ENCODE results near the gene RNF43. TPM values are rescaled to one million over a fixed set of nuclear protein-coding genes. Genes with fewer than 3 reads are reported as not detected.
A peak's percentile ranks its signal among the peaks of the same experiment; 100 is the strongest.

Gene RNF43
- total and polyA plus RNA-seq, 4 donors, result 4.1 to 8.4 (median 5.1) TPM

DNA sequence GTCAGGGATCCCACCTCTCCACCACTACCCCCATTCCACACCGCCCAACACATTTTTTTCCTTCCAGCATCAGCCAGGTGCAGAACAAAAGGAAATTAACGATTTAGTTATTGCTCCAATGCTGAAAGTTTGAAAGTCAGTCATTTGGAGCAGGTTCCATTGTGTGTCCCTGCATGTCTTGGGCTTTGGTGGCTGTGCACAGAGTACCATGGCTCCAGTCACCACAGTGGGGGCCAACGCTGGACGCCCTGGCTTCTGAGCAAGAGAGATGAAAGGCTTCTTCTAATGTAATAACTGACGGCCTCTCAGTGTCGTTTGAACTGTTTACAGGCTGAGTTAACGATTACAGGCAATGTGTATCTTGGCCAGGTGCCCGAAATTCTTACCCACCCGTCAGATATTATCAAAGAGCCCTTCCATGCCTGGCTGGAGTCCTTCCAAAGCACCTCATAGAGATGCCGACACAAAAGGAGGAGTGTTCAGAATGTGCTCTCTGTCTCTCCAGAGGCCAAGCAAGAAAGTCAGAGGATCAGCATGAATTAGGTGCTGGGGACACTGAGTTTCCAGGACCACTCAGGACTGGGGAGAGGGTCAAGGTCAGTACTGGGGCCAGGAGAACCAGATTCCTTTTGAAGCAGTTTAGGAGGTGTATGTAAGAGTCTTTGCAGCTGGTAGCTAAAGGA, 25.9 kb downstream of the RNF43 start:
- no peak overlapping the region for H3K4me3 ChIP-seq (ENCODE audit: low read depth in 1 of 3, low read length in 3 of 3)
- peak; percentile 82 for DNase-seq (ENCODE audit: low spot score)
- TF ChIP-seq NR2F2 (IDR thresholded peaks at IDR 0.05) (no peak), TAF1 (conservative IDR thresholded peaks at IDR 0.05) (no peak), HNF4G (IDR thresholded peaks at IDR 0.05) (peak; percentile 35), RAD21 (IDR thresholded peaks at IDR 0.05) (peak; percentile 56), GABPA (IDR thresholded peaks at IDR 0.05 in 1 of 2, conservative IDR thresholded peaks at IDR 0.05 in 1 of 2) (peak in 1 of 2 donors; percentile 75), EGR1 (IDR thresholded peaks at IDR 0.05; ENCODE audit: low read depth in 2 of 2) (peak in 1 of 2 donors; percentile 28), YY1 (IDR thresholded peaks at IDR 0.05) (peak; percentile 86), FOXA2 (IDR thresholded peaks at IDR 0.05) (peak; percentile 98), SP1 (IDR thresholded peaks at IDR 0.05) (peak; percentile 76), JUND (IDR thresholded peaks at IDR 0.05) (peak; percentile 53 to 72), REST (IDR thresholded peaks at IDR 0.05) (peak; percentile 76), HNF4A (conservative IDR thresholded peaks at IDR 0.05) (peak; percentile 63 to 85), RXRA (IDR thresholded peaks at IDR 0.05) (peak; percentile 71 to 88), FOXA1 (IDR thresholded peaks at IDR 0.05) (peak; percentile 97)
- TF ChIP-seq, protein P1, sequence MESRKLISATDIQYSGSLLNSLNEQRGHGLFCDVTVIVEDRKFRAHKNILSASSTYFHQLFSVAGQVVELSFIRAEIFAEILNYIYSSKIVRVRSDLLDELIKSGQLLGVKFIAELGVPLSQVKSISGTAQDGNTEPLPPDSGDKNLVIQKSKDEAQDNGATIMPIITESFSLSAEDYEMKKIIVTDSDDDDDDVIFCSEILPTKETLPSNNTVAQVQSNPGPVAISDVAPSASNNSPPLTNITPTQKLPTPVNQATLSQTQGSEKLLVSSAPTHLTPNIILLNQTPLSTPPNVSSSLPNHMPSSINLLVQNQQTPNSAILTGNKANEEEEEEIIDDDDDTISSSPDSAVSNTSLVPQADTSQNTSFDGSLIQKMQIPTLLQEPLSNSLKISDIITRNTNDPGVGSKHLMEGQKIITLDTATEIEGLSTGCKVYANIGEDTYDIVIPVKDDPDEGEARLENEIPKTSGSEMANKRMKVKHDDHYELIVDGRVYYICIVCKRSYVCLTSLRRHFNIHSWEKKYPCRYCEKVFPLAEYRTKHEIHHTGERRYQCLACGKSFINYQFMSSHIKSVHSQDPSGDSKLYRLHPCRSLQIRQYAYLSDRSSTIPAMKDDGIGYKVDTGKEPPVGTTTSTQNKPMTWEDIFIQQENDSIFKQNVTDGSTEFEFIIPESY (IDR thresholded peaks at IDR 0.05), result peak; percentile 83
- TF ChIP-seq, protein P2, sequence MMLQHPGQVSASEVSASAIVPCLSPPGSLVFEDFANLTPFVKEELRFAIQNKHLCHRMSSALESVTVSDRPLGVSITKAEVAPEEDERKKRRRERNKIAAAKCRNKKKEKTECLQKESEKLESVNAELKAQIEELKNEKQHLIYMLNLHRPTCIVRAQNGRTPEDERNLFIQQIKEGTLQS (IDR thresholded peaks at IDR 0.05), result peak; percentile 35
- TF ChIP-seq, protein P3, sequence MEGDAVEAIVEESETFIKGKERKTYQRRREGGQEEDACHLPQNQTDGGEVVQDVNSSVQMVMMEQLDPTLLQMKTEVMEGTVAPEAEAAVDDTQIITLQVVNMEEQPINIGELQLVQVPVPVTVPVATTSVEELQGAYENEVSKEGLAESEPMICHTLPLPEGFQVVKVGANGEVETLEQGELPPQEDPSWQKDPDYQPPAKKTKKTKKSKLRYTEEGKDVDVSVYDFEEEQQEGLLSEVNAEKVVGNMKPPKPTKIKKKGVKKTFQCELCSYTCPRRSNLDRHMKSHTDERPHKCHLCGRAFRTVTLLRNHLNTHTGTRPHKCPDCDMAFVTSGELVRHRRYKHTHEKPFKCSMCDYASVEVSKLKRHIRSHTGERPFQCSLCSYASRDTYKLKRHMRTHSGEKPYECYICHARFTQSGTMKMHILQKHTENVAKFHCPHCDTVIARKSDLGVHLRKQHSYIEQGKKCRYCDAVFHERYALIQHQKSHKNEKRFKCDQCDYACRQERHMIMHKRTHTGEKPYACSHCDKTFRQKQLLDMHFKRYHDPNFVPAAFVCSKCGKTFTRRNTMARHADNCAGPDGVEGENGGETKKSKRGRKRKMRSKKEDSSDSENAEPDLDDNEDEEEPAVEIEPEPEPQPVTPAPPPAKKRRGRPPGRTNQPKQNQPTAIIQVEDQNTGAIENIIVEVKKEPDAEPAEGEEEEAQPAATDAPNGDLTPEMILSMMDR (IDR thresholded peaks at IDR 0.05; ENCODE audit: low read depth, low read length, missing input control), result no peak
- TF ChIP-seq, protein P4, sequence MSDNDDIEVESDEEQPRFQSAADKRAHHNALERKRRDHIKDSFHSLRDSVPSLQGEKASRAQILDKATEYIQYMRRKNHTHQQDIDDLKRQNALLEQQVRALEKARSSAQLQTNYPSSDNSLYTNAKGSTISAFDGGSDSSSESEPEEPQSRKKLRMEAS (IDR thresholded peaks at IDR 0.05), result peak; percentile 82
- H3K4me1 ChIP-seq (ENCODE audit: control insufficient read depth in 4 of 4, insufficient read depth in 4 of 4, low read length in 3 of 4), result peaks cover 9 to 53% (median 32%) of the 10 kb centered on the region in 4 donors
- H3K9ac ChIP-seq (ENCODE audit: low read depth in 1 of 2, low read length in 2 of 2), result no peak overlapping the region
- no peaks in the 10 kb centered on the region for H3K9me3 ChIP-seq (ENCODE audit: control insufficient read depth in 4 of 4, low read length in 3 of 4)
- H3K27ac ChIP-seq (ENCODE audit: low read depth in 1 of 2, low read length in 2 of 2), result peak overlapping the region; percentile 45 to 69
- no peaks in the 10 kb centered on the region for H3K27me3 ChIP-seq (ENCODE audit: control insufficient read depth in 4 of 4, insufficient read depth in 4 of 4, low read length in 3 of 4)
- no peaks in the 10 kb centered on the region for H3K36me3 ChIP-seq (ENCODE audit: control insufficient read depth in 4 of 4, insufficient read depth in 3 of 4, low read depth in 1 of 4, low read length in 3 of 4)
- 20% methylated on average over 10 of the region's 10 CpGs for WGBS
